H9 (cell line): Measurements from ENCODE around the gene OTUB2. TPM values are rescaled to one million over a fixed set of nuclear protein-coding genes. Genes with fewer than 3 reads are reported as not detected.

Source experiments
- DNase-seq: peaks from one replicate; pipeline ENCODE4 v3.0.0-alpha.2; 2017
- H2AFZ ChIP-seq: one replicate; pipeline ENCODE4 v1.6.1; 2013; ENCODE audit warnings: mild to moderate bottlenecking, low read length, control low read depth, moderate library complexity
- H2AK5ac ChIP-seq: 2 replicates; pipeline ENCODE4 v1.6.1; 2013; ENCODE audit warnings: low read length, control low read depth, mixed read lengths; ENCODE audit not compliant: insufficient read length
- H2BK120ac ChIP-seq: one replicate; pipeline ENCODE4 v1.6.1; 2013; ENCODE audit warnings: low read depth, mild to moderate bottlenecking, low read length, control low read depth, inconsistent platforms; ENCODE audit not compliant: poor library complexity, severe bottlenecking
- H2BK12ac ChIP-seq: 2 replicates; pipeline ENCODE4 v1.6.1; 2013; ENCODE audit warnings: low read length, control low read depth, mixed read lengths, low read depth; ENCODE audit not compliant: insufficient read length
- H2BK15ac ChIP-seq: 2 replicates; pipeline ENCODE4 v1.6.1; 2013; ENCODE audit warnings: low read depth, low read length, control low read depth
- H2BK20ac ChIP-seq: one replicate; pipeline ENCODE4 v1.6.1; 2013; ENCODE audit warnings: low read depth, mild to moderate bottlenecking, low read length, control low read depth, inconsistent platforms; ENCODE audit not compliant: poor library complexity, severe bottlenecking
- H2BK5ac ChIP-seq: 2 replicates; pipeline ENCODE4 v1.6.1; 2013; ENCODE audit warnings: low read length, control low read depth, mixed read lengths; ENCODE audit not compliant: insufficient read length
- H3K14ac ChIP-seq: 2 replicates; pipeline ENCODE4 v1.6.1; 2013; ENCODE audit warnings: low read length, control low read depth; ENCODE audit not compliant: insufficient read depth
- H3K18ac ChIP-seq: 2 replicates; pipeline ENCODE4 v1.6.1; 2013; ENCODE audit warnings: low read depth, mild to moderate bottlenecking, mixed read lengths, low read length, control low read depth; ENCODE audit not compliant: insufficient read length
- H3K23ac ChIP-seq: 2 replicates; pipeline ENCODE4 v1.6.1; 2013; ENCODE audit warnings: low read length, control low read depth, mixed read lengths, low read depth; ENCODE audit not compliant: insufficient read length
- H3K23me2 ChIP-seq: 2 replicates; pipeline ENCODE4 v1.6.1; 2013; ENCODE audit warnings: low read depth, mild to moderate bottlenecking, mixed read lengths, low read length, control low read depth; ENCODE audit not compliant: insufficient read length, poor library complexity, severe bottlenecking
- H3K27ac ChIP-seq: 2 replicates; pipeline ENCODE4 v1.5.1; 2013; ENCODE audit warnings: low read length, control low read depth, mixed read lengths, low read depth; ENCODE audit not compliant: insufficient read length
- H3K27me3 ChIP-seq: 2 replicates; pipeline ENCODE4 v1.6.1; 2013; ENCODE audit warnings: low read length, control low read depth, inconsistent platforms; ENCODE audit not compliant: insufficient read depth
- H3K4ac ChIP-seq: 2 replicates; pipeline ENCODE4 v1.6.1; 2013; ENCODE audit warnings: low read depth, mild to moderate bottlenecking, control low read depth, inconsistent platforms, low read length, moderate library complexity
- H3K4me1 ChIP-seq: 2 replicates; pipeline ENCODE4 v1.6.1; 2013; ENCODE audit warnings: low read length, control low read depth, inconsistent platforms; ENCODE audit not compliant: insufficient read depth
- H3K4me2 ChIP-seq: 2 replicates; pipeline ENCODE4 v1.6.1; 2013; ENCODE audit warnings: low read length, control low read depth, mixed read lengths; ENCODE audit not compliant: insufficient read length, insufficient read depth
- H3K56ac ChIP-seq: 2 replicates; pipeline ENCODE4 v1.6.1; 2013; ENCODE audit warnings: low read depth, mild to moderate bottlenecking, mixed read lengths, low read length, control low read depth; ENCODE audit not compliant: insufficient read length
- H3K79me1 ChIP-seq: 2 replicates; pipeline ENCODE4 v1.6.1; 2013; ENCODE audit warnings: low read depth, mild to moderate bottlenecking, moderate library complexity, low read length, control low read depth, inconsistent platforms; ENCODE audit not compliant: insufficient read depth, poor library complexity, severe bottlenecking
- H3K79me2 ChIP-seq: 2 replicates; pipeline ENCODE4 v1.6.1; 2013; ENCODE audit warnings: low read length, control low read depth, inconsistent platforms; ENCODE audit not compliant: insufficient read depth
- H3K9ac ChIP-seq: 2 replicates; pipeline ENCODE4 v1.6.1; 2013; ENCODE audit warnings: low read length, control low read depth, mixed read lengths; ENCODE audit not compliant: insufficient read length; ENCODE audit errors: extremely low read depth
- H3K9me3 ChIP-seq: one replicate; pipeline ENCODE4 v1.6.1; 2013; ENCODE audit warnings: low read depth, low read length, inconsistent platforms; ENCODE audit not compliant: control insufficient read depth
- H3T11ph ChIP-seq: one replicate; pipeline ENCODE4 v1.6.1; 2013; ENCODE audit warnings: mild to moderate bottlenecking, low read length, control low read depth, inconsistent platforms
- H4K20me1 ChIP-seq: one replicate; pipeline ENCODE4 v1.6.1; 2013; ENCODE audit not compliant: control insufficient read depth, insufficient read length, insufficient read depth
- H4K5ac ChIP-seq: 2 replicates; pipeline ENCODE4 v1.6.1; 2013; ENCODE audit warnings: low read depth, mild to moderate bottlenecking, mixed read lengths, low read length, control low read depth; ENCODE audit not compliant: insufficient read length
- H4K8ac ChIP-seq: replicated peaks from 2 replicates; pipeline ENCODE4 v1.6.1; 2013; ENCODE audit warnings: low read length, control low read depth, mixed read lengths, low read depth; ENCODE audit not compliant: insufficient read length
- H4K91ac ChIP-seq: 2 replicates; pipeline ENCODE4 v1.6.1; 2013; ENCODE audit warnings: low read depth, mild to moderate bottlenecking, moderate library complexity, mixed read lengths, low read length, control low read depth; ENCODE audit not compliant: insufficient read length
- H3K27ac Mint-ChIP-seq, 3 experiments: 2 replicates in 2 of 3; 3 replicates in 1 of 3; pipeline ENCODE4 v1.8.0; 2020 to 2021; ENCODE audit warnings: mixed read lengths in 3 of 3, mild to moderate bottlenecking in 1 of 3, moderate library complexity in 1 of 3
- H3K27me3 Mint-ChIP-seq: 2 replicates; pipeline ENCODE4 v1.8.0; 2021; ENCODE audit warnings: low read depth, mild to moderate bottlenecking, moderate library complexity, mixed read lengths
- H3K36me3 Mint-ChIP-seq, 3 experiments: 2 replicates in 2 of 3; 3 replicates in 1 of 3; pipeline ENCODE4 v1.8.0; 2020 to 2021; ENCODE audit warnings: low read depth in 3 of 3, mixed read lengths in 3 of 3; ENCODE audit not compliant: insufficient read depth in 1 of 3
- H3K4me1 Mint-ChIP-seq, 2 experiments: 2 replicates each; pipeline ENCODE4 v1.8.0; 2020; ENCODE audit warnings: mixed read lengths in 2 of 2
- H3K4me3 Mint-ChIP-seq, 2 experiments: 2 replicates in 1 of 2; 3 replicates in 1 of 2; pipeline ENCODE4 v1.8.0; 2020 to 2021; ENCODE audit warnings: mild to moderate bottlenecking in 2 of 2, mixed read lengths in 2 of 2, moderate library complexity in 1 of 2
- H3K9me3 Mint-ChIP-seq, 2 experiments: 2 replicates in 1 of 2; 3 replicates in 1 of 2; pipeline ENCODE4 v1.8.0; 2020; ENCODE audit warnings: mild to moderate bottlenecking in 2 of 2, mixed read lengths in 2 of 2, moderate library complexity in 1 of 2
- CTCF ChIP-seq: fragments of 200-600 bp; sonication (generic); conservative IDR thresholded peaks from 3 replicates; pipeline ENCODE4 v1.8.0; 2021; ENCODE audit warnings: antibody characterized with exemption, mild to moderate bottlenecking
- WGBS: extraction: QIAGEN DNeasy Blood & Tissue Kit; methylation state at CpG from one replicate; pipeline ENCODE4 v1.1.7; 2013; ENCODE audit warnings: missing lambda C conversion rate, low lambda C conversion rate, mixed read lengths; ENCODE audit not compliant: insufficient read length; ENCODE audit errors: extremely low coverage; 5-methylcytosine and 5-hydroxymethylcytosine counted together
- total RNA-seq: library from RNA; stranded (reverse); gene quantifications from 2 replicates; pipeline ENCODE4 v1.2.1, GENCODE V29; 2021

OTUB2 gene
- total RNA-seq, 1 experiment from 2014 or later, result 3.6 TPM

- no CpG with 5 or more reads among the region's 14 CpGs for WGBS
- H3K18ac ChIP-seq, result no peak overlapping the region
- H3K27me3 Mint-ChIP-seq, result peaks cover 5% of the 10 kb centered on the region; the same call in 1 of the 2 replicates
- H2BK20ac ChIP-seq, result no peak overlapping the region
- no peak overlapping the region for H3K4ac ChIP-seq
- peaks cover 26 to 30% of the 10 kb centered on the region in 2 experiments for H3K4me1 Mint-ChIP-seq
- H3K4me3 Mint-ChIP-seq, result no peak overlapping the region
- H4K8ac ChIP-seq, result no peak overlapping the region
- H2AFZ ChIP-seq, result no peak overlapping the region
- H3K23me2 ChIP-seq, result no peaks in the 10 kb centered on the region
- no peak overlapping the region for H3K4me2 ChIP-seq
- H3K27me3 ChIP-seq, result no peaks in the 10 kb centered on the region
- H3K36me3 Mint-ChIP-seq, result peaks cover 4 to 15% (median 9%) of the 10 kb centered on the region in 3 experiments
- H3K27ac ChIP-seq, result no peak overlapping the region
- no peak overlapping the region for H2BK15ac ChIP-seq
- no peaks in the 10 kb centered on the region for H3K9me3 ChIP-seq
- H3K9ac ChIP-seq, result no peak overlapping the region
- H2BK12ac ChIP-seq, result no peak overlapping the region
- no peak overlapping the region for H3T11ph ChIP-seq
- no peaks in the 10 kb centered on the region for H3K79me2 ChIP-seq
- no peak overlapping the region for H2BK120ac ChIP-seq
- TF ChIP-seq CTCF, result no peak
- no peak overlapping the region for H4K5ac ChIP-seq
- H4K20me1 ChIP-seq, result no peaks in the 10 kb centered on the region
- H3K56ac ChIP-seq, result no peak overlapping the region
- no peak overlapping the region for H3K14ac ChIP-seq
- H4K91ac ChIP-seq, result no peak overlapping the region
- no peak for DNase-seq
- H2BK5ac ChIP-seq, result no peak overlapping the region
- peak overlapping the region in 1 of 3 experiments; percentile 17; a peak in 2 of 7 replicates for H3K27ac Mint-ChIP-seq
- no peaks in the 10 kb centered on the region for H3K79me1 ChIP-seq
- no peaks in the 10 kb centered on the region for H3K4me1 ChIP-seq
- H2AK5ac ChIP-seq, result no peak overlapping the region
- no peak overlapping the region for H3K23ac ChIP-seq
- H3K9me3 Mint-ChIP-seq, result peaks cover 0 to 2% of the 10 kb centered on the region in 2 experiments; a peak in 3 of 5 replicates
Observed at GRCh38 chr14:94030571-94030970, 4.4 kb downstream of the OTUB2 start.
